ENCODE measurements around the gene CDKAL1.
"Not testable (repeated sequence)": the region's sequence is repeated elsewhere in the genome, so short reads cannot be mapped to it uniquely, and the experiment has no call there.

The CDKAL1 gene

DNA sequence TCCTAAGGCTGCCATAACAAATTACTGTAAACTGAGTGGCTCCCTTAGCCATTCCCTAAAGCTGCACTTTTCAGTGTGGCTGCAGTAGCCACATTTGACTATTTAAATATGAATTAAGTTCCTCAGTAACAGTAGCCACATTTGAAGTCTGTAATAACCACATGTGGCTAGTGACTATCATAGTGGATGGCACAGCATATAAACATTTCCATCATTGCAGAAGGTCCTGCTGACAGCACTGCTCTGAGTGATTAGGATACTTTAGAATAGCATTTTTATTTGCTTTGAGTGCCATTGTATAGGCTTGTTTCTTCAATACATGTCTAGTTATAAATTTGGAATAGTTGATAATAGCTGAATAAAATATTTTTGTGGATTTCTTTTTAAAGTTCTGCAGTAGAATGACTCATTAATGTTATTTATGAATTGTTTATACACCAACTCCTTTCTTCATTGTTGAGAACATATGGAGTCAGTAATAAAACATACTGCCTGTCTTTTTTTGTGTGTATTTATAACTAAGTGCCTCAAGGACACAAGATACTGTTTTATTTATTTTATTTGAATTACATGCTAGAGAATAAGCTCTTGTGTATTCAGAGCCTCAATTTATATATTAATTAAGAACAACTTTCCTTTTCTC is 217.2 kb downstream of the CDKAL1 start:
- no peak overlapping the region for H3K4me3 ChIP-seq (ENCODE audit: low read length)
- TF ChIP-seq, protein P1, sequence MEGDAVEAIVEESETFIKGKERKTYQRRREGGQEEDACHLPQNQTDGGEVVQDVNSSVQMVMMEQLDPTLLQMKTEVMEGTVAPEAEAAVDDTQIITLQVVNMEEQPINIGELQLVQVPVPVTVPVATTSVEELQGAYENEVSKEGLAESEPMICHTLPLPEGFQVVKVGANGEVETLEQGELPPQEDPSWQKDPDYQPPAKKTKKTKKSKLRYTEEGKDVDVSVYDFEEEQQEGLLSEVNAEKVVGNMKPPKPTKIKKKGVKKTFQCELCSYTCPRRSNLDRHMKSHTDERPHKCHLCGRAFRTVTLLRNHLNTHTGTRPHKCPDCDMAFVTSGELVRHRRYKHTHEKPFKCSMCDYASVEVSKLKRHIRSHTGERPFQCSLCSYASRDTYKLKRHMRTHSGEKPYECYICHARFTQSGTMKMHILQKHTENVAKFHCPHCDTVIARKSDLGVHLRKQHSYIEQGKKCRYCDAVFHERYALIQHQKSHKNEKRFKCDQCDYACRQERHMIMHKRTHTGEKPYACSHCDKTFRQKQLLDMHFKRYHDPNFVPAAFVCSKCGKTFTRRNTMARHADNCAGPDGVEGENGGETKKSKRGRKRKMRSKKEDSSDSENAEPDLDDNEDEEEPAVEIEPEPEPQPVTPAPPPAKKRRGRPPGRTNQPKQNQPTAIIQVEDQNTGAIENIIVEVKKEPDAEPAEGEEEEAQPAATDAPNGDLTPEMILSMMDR (conservative IDR thresholded peaks at IDR 0.05; ENCODE audit: low read depth, low read length), result no peak
- no peak for DNase-seq (ENCODE audit: low read depth)

DNA sequence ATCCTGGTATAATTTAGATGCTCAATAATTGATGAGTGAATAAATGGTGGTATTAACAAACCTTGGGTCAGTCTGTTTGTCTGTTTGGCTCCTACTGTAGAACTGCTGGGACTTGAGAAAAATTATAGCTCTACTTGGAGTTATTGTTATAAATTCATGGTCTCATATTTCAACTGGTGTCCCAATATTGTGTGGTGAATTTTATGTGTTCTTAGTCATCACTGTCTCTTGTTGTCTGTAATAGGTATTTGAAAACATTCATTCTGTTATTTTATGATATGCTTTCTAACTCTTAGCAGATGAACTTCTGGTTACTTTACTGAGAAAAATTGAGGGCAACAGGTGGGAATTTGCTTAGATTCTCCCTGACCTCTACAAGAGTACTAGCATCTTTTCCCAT is 221.4 kb downstream of the CDKAL1 start:
- no peak overlapping the region for H3K4me3 ChIP-seq (ENCODE audit: low read length)
- TF ChIP-seq, protein P1 (conservative IDR thresholded peaks at IDR 0.05; ENCODE audit: low read depth, low read length), result no peak
- no peak for DNase-seq (ENCODE audit: low read depth)

DNA sequence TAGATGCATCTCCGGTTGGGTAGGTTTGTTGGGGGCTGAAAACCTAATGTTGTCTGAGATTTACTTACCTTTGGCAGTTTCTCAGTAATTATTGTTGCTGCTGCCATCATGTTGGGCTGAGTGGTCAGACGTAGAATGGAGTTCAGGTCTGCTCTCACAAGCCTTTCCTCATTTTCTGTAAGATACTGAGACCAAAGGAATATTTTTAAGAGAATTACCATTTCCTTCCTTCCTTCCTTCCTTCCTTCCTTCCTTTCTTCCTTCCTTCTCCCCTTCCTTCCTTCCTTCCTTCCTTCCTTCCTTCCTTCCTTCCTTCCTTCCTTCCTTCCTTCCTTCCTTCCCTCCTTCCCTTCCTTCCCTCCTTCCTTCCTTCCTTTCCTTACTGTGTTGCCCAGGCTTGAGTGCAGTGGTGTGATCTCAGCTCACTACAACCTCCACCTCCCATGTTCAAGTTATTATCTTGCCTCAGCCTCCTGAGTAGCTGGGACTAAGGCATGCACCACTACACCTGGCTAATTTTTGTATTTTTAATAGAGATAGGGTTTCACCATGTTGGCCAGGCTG is 222.4 kb downstream of the CDKAL1 start:
- not testable (repeated sequence) for DNase-seq (ENCODE audit: low read depth); H3K4me3 ChIP-seq (ENCODE audit: low read length)

DNA sequence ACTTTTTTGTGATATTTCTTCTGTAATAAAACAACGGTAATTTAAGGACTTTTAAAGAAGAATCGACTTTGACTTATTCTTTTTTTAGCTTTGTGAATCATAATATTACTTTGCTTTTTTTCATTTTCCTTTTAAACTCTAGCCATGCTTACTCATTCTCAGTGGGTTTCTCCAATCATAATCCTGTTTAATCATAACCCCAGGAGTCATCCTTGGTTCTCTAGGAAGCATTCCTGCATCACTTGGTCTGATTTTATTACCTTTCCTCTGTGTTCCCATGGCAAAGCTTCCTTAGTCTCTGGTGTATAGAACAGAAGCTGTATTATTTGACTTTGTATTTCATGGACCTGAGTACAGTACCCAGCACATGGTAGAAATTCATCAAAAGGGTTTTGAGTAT is 223.5 kb downstream of the CDKAL1 start:
- TF ChIP-seq, protein P1 (conservative IDR thresholded peaks at IDR 0.05; ENCODE audit: low read depth, low read length), result no peak

DNA sequence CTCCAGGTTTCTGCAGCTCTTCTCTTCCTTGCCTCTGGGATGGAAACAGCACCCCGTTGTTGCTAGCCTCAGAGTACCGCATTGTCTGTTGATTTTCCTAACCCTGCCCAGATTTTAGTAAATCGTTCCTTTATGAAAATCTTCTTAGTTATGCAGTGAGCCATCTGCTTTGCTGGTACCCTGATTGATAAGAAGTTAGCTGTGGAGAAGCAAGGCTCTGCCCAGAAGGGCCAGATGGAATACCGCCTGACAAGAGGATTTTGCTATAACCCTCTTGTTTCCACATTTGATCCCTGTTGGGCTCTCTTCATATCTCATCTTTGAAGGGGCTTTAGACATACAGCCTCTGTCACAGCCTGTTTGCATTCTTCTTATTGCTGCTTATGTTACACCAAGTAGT is 229.0 kb downstream of the CDKAL1 start:
- TF ChIP-seq, protein P1 (conservative IDR thresholded peaks at IDR 0.05; ENCODE audit: low read depth, low read length), result no peak
- DNase-seq (ENCODE audit: low read depth), result no peak
- no peak overlapping the region for H3K4me3 ChIP-seq (ENCODE audit: low read length)

More for the DNA sequence above, 223.5 kb downstream of the CDKAL1 start:
- peak; percentile 34 for DNase-seq (ENCODE audit: low read depth)
- H3K4me3 ChIP-seq (ENCODE audit: low read length), result no peak overlapping the region

DNA sequence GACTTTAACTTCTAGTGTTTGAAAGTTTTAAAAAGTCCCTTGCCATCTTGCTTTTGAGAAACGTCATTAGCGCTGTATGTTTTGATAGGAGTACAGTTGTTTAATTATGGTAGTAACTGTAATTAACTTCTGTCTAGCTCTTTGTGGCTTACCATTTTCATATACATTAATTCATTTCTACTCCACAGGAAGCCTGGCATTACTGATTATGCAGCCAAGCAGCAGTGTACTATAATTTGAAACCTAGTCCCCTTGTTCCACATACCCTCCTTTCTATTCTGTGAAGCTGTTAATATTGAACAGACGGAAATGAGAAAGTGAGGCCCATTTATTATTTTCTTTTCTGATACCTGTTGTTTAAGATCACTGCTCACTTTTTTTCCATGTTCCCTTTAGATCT is 235.4 kb downstream of the CDKAL1 start:
- no peak for DNase-seq (ENCODE audit: low read depth)
- no peak overlapping the region for H3K4me3 ChIP-seq (ENCODE audit: low read length)
- TF ChIP-seq, protein P1 (conservative IDR thresholded peaks at IDR 0.05; ENCODE audit: low read depth, low read length), result no peak

DNA sequence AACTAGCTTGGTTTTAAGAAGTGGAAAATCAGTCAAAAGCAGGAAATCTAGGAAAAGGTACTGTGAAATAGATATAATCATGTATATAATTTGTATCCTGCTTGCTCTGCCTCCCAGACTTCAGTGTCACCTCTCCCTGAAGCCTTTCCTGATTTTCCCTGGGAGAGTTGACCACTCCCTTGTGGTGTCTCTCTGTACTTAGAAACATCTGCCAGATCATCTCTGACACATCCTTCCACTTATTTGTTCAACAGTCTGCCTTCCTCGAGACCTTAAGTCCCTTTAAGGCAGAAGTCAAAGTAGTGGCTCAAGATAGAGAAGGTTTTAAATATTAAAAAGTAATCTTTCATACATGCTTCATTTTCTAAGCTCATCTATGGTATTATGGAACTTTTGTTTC is 236.5 kb downstream of the CDKAL1 start:
- TF ChIP-seq, protein P1 (conservative IDR thresholded peaks at IDR 0.05; ENCODE audit: low read depth, low read length), result no peak
- no peak overlapping the region for H3K4me3 ChIP-seq (ENCODE audit: low read length)
- DNase-seq (ENCODE audit: low read depth), result no peak
